HepG2 (cell line): Measurements from ENCODE around the gene FUT6. TPM values are rescaled to one million over a fixed set of nuclear protein-coding genes. Genes with fewer than 3 reads are reported as not detected.

Source experiments
- ATAC-seq: fragments of 200-7000 bp; cut with Tn5 transposase; 3 replicates; pipeline ENCODE4 v1.9.1; 2020; ENCODE audit warnings: mild to moderate bottlenecking, moderate library complexity
- BruUV-seq: library from RNA; stranded (reverse); fragments of 400-500 nt; replicated peaks from 2 replicates; lab custom pipeline; 2021; lab: Mats Ljungman, UMichigan
- CTCF ChIA-PET: fragments of 300-600 bp; formaldehyde crosslinking; extraction: SDS; loops from one replicate; lab custom pipeline; 2021; ENCODE audit warnings: low total read pairs, inconsistent platforms, low intra/inter-chr PET ratio; lab: Yijun Ruan, JAX
- POLR2A ChIA-PET: fragments of 350-600 bp; sonication (Branson Sonifier 250); formaldehyde crosslinking; loops from one replicate; lab custom pipeline; 2020; ENCODE audit warnings: antibody characterized with exemption, inconsistent platforms; lab: Yijun Ruan, JAX
- DNase-seq: peaks from one replicate; pipeline ENCODE4 v3.0.0-alpha.2; 2015; ENCODE audit warnings: low spot score
- FAIRE-seq: peaks from 3 replicates; lab custom pipeline; 2011; peaks lifted over from hg19 to GRCh38; lab: Jason Lieb, UNC
- H2AFZ ChIP-seq: one replicate; pipeline ENCODE4 v1.6.1; 2011; ENCODE audit warnings: low read length, inconsistent platforms
- H3K27ac ChIP-seq: fragments of 300-600 bp; 3 replicates; pipeline ENCODE4 v1.8.0; 2011; ENCODE audit warnings: mixed run types, mild to moderate bottlenecking, mixed read lengths, low read length, inconsistent platforms; ENCODE audit not compliant: insufficient read depth; ENCODE audit errors: extremely low read length
- H3K27me3 ChIP-seq, 2 experiments: fragments of 200-600 bp in 1 of 2; 2 replicates in 1 of 2; 3 replicates in 1 of 2; pipeline versions ENCODE4 v1.6.0 to v1.8.0; 2011; ENCODE audit warnings: low read length in 2 of 2, mild to moderate bottlenecking in 2 of 2, moderate library complexity in 2 of 2, inconsistent platforms in 1 of 2; ENCODE audit not compliant: insufficient read depth in 2 of 2, control insufficient read depth in 1 of 2
- H3K36me3 ChIP-seq, 2 experiments: fragments of 200-600 bp in 1 of 2; replicated peaks in 1 of 2; 2 replicates in 1 of 2; 3 replicates in 1 of 2; pipeline versions ENCODE4 v1.5.1 to v1.8.0; 2011; ENCODE audit warnings: low read length in 2 of 2, inconsistent platforms in 1 of 2; ENCODE audit not compliant: insufficient read depth in 2 of 2, control insufficient read depth in 1 of 2
- H3K4me1 ChIP-seq: 2 replicates; pipeline ENCODE4 v1.5.1; 2012; ENCODE audit warnings: low read length, inconsistent platforms; ENCODE audit not compliant: insufficient read depth
- H3K4me2 ChIP-seq: 2 replicates; pipeline ENCODE4 v1.6.0; 2011; ENCODE audit warnings: low read depth, low read length, inconsistent platforms
- H3K4me3 ChIP-seq, 3 experiments: fragments of 200-600 bp in 1 of 3; sonication (generic), shearing (Covaris generic) in 1 of 3; replicated peaks in 1 of 3; 2 replicates each; pipeline ENCODE4 v1.5.1; 2011 to 2016; ENCODE audit warnings: low read length in 3 of 3, inconsistent platforms in 2 of 3, low read depth in 2 of 3, mild to moderate bottlenecking in 2 of 3, control low read depth in 1 of 3, mixed read lengths in 1 of 3; ENCODE audit not compliant: insufficient read depth in 1 of 3
- H3K79me2 ChIP-seq: one replicate; pipeline ENCODE4 v1.6.1; 2011; ENCODE audit warnings: low read length, inconsistent platforms; ENCODE audit not compliant: insufficient read depth
- H3K9ac ChIP-seq: 2 replicates; pipeline ENCODE4 v1.6.0; 2011; ENCODE audit warnings: mild to moderate bottlenecking, low read depth, low read length, inconsistent platforms; ENCODE audit not compliant: insufficient read depth
- H3K9me3 ChIP-seq: 2 replicates; pipeline ENCODE4 v1.5.1; 2012; ENCODE audit warnings: mild to moderate bottlenecking, low read length
- H4K20me1 ChIP-seq: 2 replicates; pipeline ENCODE4 v1.6.0; 2011; ENCODE audit warnings: inconsistent platforms, mild to moderate bottlenecking, low read length, moderate library complexity; ENCODE audit not compliant: insufficient read depth
- ARID5B ChIP-seq: IDR thresholded peaks from 2 replicates; pipeline ENCODE4 v1.4.0; 2020; ENCODE audit warnings: mild to moderate bottlenecking, missing genetic modification reagents
- SMAD3 ChIP-seq: sonication (generic); formaldehyde crosslinking; IDR thresholded peaks from 2 replicates; pipeline ENCODE4 v1.4.0; 2020; ENCODE audit warnings: missing genetic modification reagents
- ZNF777 ChIP-seq: sonication (generic); formaldehyde crosslinking; IDR thresholded peaks from 2 replicates; pipeline ENCODE4 v1.4.0; 2020; ENCODE audit warnings: missing genetic modification reagents
- WGBS: methylation state at CpG from one replicate; pipeline ENCODE4 v1.1.6; 2017; ENCODE audit warnings: low lambda C conversion rate; 5-methylcytosine and 5-hydroxymethylcytosine counted together
- in situ Hi-C: cut with HindIII; loops from 2 replicates; pipeline ENCODE4 v1.10.0; 2017; ENCODE audit warnings: low pct_unique_long_range_greater_than_20kb; ENCODE audit not compliant: extremely low pct_ligation_motif_present
- intact Hi-C: fragments of 100-400 bp; cut with micrococcal nuclease; formaldehyde crosslinking; loops from one replicate; pipeline ENCODE4 v1.10.0; 2022; ENCODE audit not compliant: unreplicated experiment
- polyA plus RNA-seq, 8 experiments: library from polyadenylated mRNA; depleted of rRNA in 3 of 8; stranded (reverse) in 7 of 8; unstranded in 1 of 8; fragments of >200 nt; fragmentation: Illumina TruSeq in 4 of 8; extraction: Trizol in 4 of 8; gene quantifications; 2 replicates each; pipeline versions ENCODE4 v1.2.1 to v1.2.3, GENCODE V29; 2011 to 2016; ENCODE audit warnings: low read depth in 4 of 8, missing spikeins in 1 of 8, mixed read lengths in 1 of 8; ENCODE audit not compliant: insufficient read depth in 1 of 8
- total RNA-seq, 5 experiments: library from RNA; depleted of rRNA; stranded (reverse); fragments of >200 nt; fragmentation: Illumina TruSeq; extraction: Trizol; gene quantifications; 2 replicates each; pipeline ENCODE4 v1.2.3, GENCODE V29; 2016; ENCODE audit warnings: low read depth in 1 of 5
- TF ChIP-seq, protein P1 (sequence below): sonication (generic); formaldehyde crosslinking; IDR thresholded peaks from 2 replicates; pipeline ENCODE4 v1.4.0; 2020; ENCODE audit warnings: missing genetic modification reagents

The FUT6 gene
- total and polyA plus RNA-seq, 2 of the 13 experiments (the other 11 are each of a cell fraction or from before 2014, with no cell fraction given): 8.2 to 27.7 TPM

GRCh38 chr19:5865772-5866171 lies 26.3 kb upstream of the FUT6 start:
- H3K9me3 ChIP-seq: no peaks in the 10 kb centered on the region
- no peak overlapping the region for H3K4me3 ChIP-seq
- in situ Hi-C loops (no loop called here), intact Hi-C loops (no loop called here)
- no peaks in the 10 kb centered on the region for H3K79me2 ChIP-seq
- no peak overlapping the region for H3K4me2 ChIP-seq
- ChIA-PET CTCF (no interaction called here), POLR2A (no interaction called here)
- FAIRE-seq (no peak), DNase-seq (no peak), ATAC-seq (no peak)
- no peak overlapping the region for H2AFZ ChIP-seq
- H3K27me3 ChIP-seq: no peaks in the 10 kb centered on the region
- no peaks in the 10 kb centered on the region for H4K20me1 ChIP-seq
- 73% methylated on average over 6 of the region's 11 CpGs for WGBS
- no TSS peak for BruUV-seq
- H3K27ac ChIP-seq: no peak overlapping the region
- no peaks in the 10 kb centered on the region for H3K36me3 ChIP-seq
- TF ChIP-seq, protein P1, sequence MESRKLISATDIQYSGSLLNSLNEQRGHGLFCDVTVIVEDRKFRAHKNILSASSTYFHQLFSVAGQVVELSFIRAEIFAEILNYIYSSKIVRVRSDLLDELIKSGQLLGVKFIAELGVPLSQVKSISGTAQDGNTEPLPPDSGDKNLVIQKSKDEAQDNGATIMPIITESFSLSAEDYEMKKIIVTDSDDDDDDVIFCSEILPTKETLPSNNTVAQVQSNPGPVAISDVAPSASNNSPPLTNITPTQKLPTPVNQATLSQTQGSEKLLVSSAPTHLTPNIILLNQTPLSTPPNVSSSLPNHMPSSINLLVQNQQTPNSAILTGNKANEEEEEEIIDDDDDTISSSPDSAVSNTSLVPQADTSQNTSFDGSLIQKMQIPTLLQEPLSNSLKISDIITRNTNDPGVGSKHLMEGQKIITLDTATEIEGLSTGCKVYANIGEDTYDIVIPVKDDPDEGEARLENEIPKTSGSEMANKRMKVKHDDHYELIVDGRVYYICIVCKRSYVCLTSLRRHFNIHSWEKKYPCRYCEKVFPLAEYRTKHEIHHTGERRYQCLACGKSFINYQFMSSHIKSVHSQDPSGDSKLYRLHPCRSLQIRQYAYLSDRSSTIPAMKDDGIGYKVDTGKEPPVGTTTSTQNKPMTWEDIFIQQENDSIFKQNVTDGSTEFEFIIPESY (CRISPR knock-in tag): peak; percentile 63; the same call in 1 of the 2 replicates
- TF ChIP-seq ARID5B (CRISPR knock-in tag): no peak
- no peak for TF ChIP-seq SMAD3 (CRISPR knock-in tag)
- TF ChIP-seq ZNF777 (CRISPR knock-in tag): no peak
- H3K4me1 ChIP-seq: peaks cover 64% of the 10 kb centered on the region
- H3K9ac ChIP-seq: no peak overlapping the region
